HG03439 (cell line): ENCODE measurements around the gene INSYN1.
"Not testable (repeated sequence)": the region's sequence is repeated elsewhere in the genome, so short reads cannot be mapped to it uniquely, and the experiment has no call there.

ENCODE experiments used
- ATAC-seq: cut with Tn5 transposase; IDR thresholded peaks from one replicate; pipeline ENCODE4 v1.9.1; 2021; ENCODE audit warnings: mild to moderate bottlenecking, moderate library complexity; ENCODE audit not compliant: unreplicated experiment

INSYN1 gene

GRCh38 chr15:73715417-73715816 lies 37.7 kb downstream of the INSYN1 start:
- ATAC-seq, result no peak

GRCh38 chr15:73714695-73715301 lies 38.4 kb downstream of the INSYN1 start:
- no peak for ATAC-seq

- no peak for ATAC-seq
Measured at GRCh38 chr15:73712107-73712506, 41.0 kb downstream of the INSYN1 start.

- ATAC-seq, result no peak
Measured at GRCh38 chr15:73711526-73711925, 41.6 kb downstream of the INSYN1 start.

- no peak for ATAC-seq
Measured at GRCh38 chr15:73710321-73710720, 42.8 kb downstream of the INSYN1 start.

GRCh38 chr15:73709686-73710085 lies 43.5 kb downstream of the INSYN1 start:
- ATAC-seq, result no peak

- no peak for ATAC-seq
Measured at GRCh38 chr15:73709241-73709640, 43.9 kb downstream of the INSYN1 start.

GRCh38 chr15:73708691-73709090 lies 44.5 kb downstream of the INSYN1 start:
- ATAC-seq, result no peak

GRCh38 chr15:73704869-73705645 lies 48.1 kb downstream of the INSYN1 start:
- no peak for ATAC-seq

- ATAC-seq, result not testable (repeated sequence)
Measured at GRCh38 chr15:73704142-73704868, 48.8 kb downstream of the INSYN1 start.

- ATAC-seq, result not testable (repeated sequence)
Measured at GRCh38 chr15:73703601-73704000, 49.5 kb downstream of the INSYN1 start.

- ATAC-seq, result not testable (repeated sequence)
Measured at GRCh38 chr15:73702311-73703239, 50.6 kb downstream of the INSYN1 start.

- ATAC-seq, result no peak
Measured at GRCh38 chr15:73700041-73700842, 52.9 kb downstream of the INSYN1 start.

- no peak for ATAC-seq
Measured at GRCh38 chr15:73699249-73700040, 53.7 kb downstream of the INSYN1 start.

GRCh38 chr15:73697033-73697467 lies 56.1 kb downstream of the INSYN1 start:
- ATAC-seq, result no peak

GRCh38 chr15:73696641-73697001 lies 56.5 kb downstream of the INSYN1 start:
- ATAC-seq, result no peak

- ATAC-seq, result no peak
Measured at GRCh38 chr15:73695773-73696640, 57.1 kb downstream of the INSYN1 start.

GRCh38 chr15:73694419-73694818 lies 58.7 kb downstream of the INSYN1 start:
- no peak for ATAC-seq
